ACHN (cell line): ENCODE measurements around the gene FRMD7.
"Not testable (repeated sequence)": the region's sequence is repeated elsewhere in the genome, so short reads cannot be mapped to it uniquely, and the experiment has no call there.

Experiments
- DNase-seq: peaks from one replicate; pipeline ENCODE4 v3.0.0-alpha.2; 2015
- in situ Hi-C: cut with HindIII; loops from 2 replicates; pipeline ENCODE4 v1.10.0; 2017; ENCODE audit warnings: low sequenced_read_pairs, low pct_ligation_motif_present, low pct_unique_long_range_greater_than_20kb

FRMD7 gene, protein sequence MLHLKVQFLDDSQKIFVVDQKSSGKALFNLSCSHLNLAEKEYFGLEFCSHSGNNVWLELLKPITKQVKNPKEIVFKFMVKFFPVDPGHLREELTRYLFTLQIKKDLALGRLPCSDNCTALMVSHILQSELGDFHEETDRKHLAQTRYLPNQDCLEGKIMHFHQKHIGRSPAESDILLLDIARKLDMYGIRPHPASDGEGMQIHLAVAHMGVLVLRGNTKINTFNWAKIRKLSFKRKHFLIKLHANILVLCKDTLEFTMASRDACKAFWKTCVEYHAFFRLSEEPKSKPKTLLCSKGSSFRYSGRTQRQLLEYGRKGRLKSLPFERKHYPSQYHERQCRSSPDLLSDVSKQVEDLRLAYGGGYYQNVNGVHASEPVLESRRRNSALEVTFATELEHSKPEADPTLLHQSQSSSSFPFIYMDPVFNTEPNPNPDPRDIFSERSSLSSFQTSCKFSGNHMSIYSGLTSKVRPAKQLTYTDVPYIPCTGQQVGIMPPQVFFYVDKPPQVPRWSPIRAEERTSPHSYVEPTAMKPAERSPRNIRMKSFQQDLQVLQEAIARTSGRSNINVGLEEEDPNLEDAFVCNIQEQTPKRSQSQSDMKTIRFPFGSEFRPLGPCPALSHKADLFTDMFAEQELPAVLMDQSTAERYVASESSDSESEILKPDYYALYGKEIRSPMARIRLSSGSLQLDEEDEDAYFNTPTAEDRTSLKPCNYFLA

DNA sequence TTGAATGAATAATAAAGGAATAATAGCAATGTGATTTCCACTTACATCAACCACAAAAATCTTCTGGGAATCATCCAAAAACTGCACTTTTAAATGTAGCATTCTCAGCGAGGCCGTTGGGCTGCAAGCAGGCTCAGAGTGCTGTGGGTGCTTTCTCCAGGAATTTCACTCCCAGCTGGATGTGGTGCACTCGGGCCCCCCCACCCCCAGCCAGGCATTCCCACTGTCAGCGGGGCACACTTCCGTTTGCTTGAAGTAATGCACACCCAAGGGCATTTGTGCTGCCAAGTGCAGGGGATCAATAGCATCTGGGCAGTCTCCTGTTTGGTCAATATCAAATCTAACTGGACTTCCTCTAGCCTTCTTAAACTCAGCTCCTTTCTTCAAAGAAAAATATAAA, at the start of gene FRMD7:
Gene FRMD7, minus strand, starts transcription at position 278 of the 400 bp plus-strand sequence. Its CDS starts 176 bp downstream, at position 102.
- in situ Hi-C loops, result no loop called here
- DNase-seq, result no peak

DNA sequence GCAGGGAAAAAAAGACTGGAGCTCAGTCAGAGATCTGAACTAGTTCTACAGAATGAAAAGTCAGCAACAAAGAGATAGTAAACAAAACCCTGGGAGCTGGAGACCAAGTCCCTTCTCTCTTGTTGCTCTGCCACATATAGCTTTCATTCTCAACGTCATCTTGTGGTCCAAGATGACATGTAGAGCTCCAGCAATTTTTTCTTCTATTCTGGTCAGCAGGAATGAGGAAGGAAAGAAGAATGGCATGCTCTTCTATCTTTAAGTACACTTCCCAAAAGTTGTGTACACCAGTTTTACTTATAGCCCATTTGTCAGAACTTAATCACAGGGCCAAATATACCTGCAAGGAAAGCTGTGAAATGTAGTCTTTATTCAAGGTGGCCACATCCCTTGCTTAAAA, 45.8 kb upstream of the FRMD7 start:
- DNase-seq, result no peak
- in situ Hi-C loops, result no loop called here

DNA sequence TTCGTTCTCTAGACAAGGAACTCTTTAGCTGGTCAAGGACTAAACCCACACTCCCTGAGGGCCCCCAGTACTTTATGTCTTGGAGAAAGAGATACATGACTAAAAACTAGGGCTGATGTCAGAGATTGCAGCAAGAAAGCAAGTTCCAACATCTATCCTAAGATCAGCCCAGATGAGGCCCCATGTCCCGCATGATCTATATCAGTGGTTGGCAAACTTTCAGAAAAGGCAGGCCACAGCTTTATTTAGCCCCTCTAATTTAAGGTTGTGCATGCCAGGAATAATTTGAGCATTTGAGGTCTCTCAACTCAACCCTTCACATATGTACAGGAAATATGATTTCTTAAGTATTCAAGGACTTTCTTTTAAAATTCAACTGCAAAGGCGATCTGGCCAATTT, 44.1 kb upstream of the FRMD7 start:
- in situ Hi-C loops, result no loop called here

DNA sequence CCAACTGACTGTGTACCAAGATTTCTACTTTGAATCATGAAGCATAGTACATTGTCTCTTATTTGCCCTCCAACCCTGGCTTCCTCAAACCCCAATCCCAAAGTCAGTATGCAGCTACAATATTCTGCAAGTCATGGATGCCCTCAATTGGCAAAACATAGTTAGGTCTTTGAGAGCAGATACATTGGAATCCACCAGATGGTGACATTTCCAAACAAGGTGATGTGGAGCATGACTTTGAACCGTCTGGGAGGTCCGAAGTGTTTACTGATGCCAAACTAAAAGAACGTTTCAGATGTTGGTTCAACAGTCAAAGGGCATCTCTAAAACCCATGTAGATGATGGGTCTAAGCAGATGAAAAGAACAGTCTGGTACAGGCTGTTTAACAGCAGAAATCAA, 43.7 kb upstream of the FRMD7 start:
- no peak for DNase-seq
- in situ Hi-C loops, result no loop called here

More for the DNA sequence above, 44.1 kb upstream of the FRMD7 start:
- DNase-seq, result no peak

DNA sequence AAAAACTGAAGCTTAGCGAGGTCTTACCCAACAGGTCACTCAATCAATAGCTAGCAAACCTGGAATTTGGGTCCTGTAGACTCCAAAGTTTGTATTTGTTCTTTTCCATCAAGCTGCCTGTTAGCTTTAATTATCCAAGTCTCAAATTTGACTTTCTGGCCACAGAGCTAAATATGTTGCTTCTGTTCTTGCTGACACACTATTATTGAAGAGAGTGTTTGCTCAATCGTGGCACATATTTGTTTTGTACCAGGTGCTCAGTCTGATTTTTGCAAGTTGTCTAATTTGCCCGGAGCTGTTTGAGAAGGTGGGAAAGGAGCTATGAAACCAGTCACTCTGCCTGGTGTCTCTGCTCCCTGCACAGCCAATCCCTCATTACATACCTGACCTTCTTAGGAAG, 41.7 kb upstream of the FRMD7 start:
- no peak for DNase-seq
- in situ Hi-C loops, result no loop called here

DNA sequence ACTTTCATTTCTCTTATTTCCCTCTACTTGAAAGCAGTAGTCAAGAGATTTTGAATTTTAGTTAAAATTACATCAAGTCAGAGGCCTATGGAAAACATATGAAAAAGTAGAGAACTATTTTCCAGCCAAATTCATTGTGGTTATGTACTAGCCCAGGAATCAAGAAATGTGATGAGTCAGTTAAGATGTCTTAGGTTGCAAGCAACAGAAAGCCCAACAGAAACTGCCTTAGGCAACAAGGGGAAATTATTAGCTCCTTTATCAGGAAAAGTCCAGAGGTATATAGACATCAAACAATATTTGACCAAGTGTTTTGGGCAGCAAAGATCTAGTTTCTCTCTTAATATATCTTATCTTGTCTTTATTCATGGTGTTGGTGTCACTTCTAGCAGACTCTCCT, 37.8 kb upstream of the FRMD7 start:
- DNase-seq, result no peak
- in situ Hi-C loops, result no loop called here

DNA sequence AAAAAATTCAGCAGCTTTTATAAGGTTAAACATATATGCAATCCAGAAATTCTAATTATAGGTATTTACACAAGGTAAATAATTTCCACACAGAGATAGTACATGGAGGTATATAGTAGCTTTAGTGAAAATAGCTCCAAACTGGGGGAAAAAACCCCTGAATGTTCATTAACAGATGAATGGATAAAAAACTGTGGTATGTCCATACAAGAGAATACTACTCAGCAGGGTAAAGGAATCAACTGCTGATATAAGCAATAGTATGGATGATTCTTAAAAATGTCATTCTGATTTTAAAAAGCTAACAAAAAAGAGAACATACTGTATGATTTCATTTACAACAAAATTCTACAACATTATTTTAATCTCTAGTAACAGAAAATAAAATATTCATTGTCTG, 37.2 kb upstream of the FRMD7 start:
- DNase-seq, result no peak
- in situ Hi-C loops, result no loop called here

DNA sequence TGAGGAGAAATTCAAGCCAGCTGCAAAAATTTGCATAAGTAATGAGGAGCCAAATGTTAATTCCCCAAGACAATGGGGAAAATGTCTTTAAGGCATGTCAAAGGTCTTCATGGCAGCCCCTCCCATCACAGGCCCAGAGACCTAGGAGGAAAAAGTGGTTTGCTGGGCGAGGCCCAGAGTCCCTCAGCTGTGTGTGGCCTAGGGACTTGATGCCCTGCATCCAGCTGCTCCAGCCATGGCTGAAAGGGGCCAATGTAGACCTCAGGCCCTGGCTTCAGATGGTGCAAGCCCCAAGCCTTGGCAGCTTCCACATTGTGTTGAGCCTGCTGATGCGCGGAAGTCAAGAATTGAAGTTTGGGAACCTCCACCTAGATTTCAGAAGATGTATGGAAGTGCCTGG, 35.3 kb upstream of the FRMD7 start:
- in situ Hi-C loops, result not testable (repeated sequence)

DNA sequence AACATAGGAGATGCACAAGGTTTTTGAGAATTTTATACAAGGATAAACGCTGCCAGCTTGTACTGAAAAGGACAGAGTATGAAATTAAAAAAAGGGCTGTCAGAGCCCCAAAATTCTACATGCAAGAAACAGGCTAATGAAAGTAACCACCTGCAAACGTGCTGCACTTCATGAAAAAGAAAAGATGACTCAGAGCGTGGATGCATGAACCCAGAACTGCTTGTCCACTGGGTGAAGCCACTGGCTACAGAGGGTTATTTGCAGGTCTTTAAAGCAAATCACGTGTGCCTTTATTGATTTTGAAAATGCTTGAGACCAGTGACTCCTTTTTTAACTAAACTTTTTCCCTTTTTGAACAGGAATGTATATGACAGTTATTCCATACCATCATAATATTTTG, 25.3 kb upstream of the FRMD7 start:
- in situ Hi-C loops, result no loop called here
- no peak for DNase-seq

More for the DNA sequence above, 35.3 kb upstream of the FRMD7 start:
- not testable (repeated sequence) for DNase-seq

DNA sequence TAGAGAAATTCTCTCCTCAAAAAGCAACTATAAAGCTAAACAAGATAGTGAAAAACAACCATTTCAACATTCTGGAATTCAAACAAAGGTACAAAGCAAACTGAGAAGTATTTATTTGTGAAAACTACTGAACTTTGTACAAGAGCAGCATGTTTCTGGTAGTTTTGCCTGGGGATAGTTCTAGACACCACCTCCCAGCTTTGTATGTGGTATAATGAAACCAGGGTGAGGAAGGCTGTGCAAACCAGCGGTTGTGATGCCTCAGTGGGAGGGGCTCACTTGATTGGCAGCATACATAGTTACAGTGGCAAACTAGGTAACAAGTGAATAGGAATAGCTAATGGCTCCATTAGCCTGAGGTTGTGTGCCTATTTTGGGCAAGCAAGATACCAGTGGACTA, 18.6 kb upstream of the FRMD7 start:
- no peak for DNase-seq
- in situ Hi-C loops, result no loop called here

DNA sequence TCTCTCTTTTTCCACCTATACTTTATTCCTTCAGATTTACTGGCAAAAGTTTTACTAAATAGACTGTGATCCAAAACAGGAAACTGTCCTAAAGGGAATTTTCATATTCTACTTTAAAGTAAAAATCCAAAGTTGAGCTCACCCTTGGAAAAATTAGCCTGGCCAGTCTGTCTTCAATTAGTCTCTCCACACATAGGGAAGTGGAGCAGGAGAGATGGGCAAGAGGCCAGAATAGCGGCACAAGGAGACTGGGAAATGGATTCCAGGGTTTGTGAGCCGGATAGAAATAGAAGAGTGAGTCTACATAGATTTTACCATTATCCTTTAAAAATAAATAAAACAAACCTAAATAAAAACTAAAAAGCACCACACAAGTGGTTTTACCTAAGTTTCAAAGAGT, 16.2 kb upstream of the FRMD7 start:
- no peak for DNase-seq
- in situ Hi-C loops, result no loop called here

DNA sequence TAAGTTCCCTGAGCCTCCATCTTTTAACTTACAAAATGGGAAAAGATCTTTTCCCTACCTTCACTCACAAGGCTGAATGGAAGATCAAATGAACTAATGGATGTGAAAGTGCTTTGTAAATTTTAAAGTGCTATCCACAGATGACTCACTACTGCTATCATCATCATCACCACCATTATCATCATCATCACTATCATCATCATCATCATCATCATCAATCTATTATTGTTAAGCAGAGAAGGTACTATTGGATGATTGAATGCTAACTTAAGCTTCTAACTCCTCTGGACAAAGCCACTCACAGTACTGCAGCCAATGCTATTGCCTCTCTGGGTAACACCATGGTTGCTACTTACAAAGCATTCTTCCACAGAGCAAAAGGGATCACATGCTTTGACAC, 1.9 kb downstream of the FRMD7 start:
- in situ Hi-C loops, result no loop called here
- no peak for DNase-seq

DNA sequence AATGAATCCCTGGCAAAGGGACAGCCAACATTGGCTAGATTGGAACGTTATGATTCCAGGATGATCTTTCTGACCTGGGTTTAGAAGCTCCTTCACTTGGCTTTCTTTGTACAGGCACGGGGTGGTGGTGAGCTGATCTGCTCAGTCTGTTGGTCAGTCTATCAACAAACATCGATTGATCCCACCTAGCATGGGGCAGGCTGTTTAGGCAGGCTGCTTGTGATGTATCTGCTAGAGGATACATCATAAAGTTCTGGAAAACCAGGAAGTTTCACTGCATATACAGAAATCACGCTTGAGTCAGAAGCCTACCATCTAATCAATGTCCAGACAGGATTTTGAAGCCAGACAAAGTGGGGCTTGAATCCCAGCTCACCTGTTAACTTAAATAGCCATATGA, 6.9 kb downstream of the FRMD7 start:
- no peak for DNase-seq
- in situ Hi-C loops, result no loop called here

DNA sequence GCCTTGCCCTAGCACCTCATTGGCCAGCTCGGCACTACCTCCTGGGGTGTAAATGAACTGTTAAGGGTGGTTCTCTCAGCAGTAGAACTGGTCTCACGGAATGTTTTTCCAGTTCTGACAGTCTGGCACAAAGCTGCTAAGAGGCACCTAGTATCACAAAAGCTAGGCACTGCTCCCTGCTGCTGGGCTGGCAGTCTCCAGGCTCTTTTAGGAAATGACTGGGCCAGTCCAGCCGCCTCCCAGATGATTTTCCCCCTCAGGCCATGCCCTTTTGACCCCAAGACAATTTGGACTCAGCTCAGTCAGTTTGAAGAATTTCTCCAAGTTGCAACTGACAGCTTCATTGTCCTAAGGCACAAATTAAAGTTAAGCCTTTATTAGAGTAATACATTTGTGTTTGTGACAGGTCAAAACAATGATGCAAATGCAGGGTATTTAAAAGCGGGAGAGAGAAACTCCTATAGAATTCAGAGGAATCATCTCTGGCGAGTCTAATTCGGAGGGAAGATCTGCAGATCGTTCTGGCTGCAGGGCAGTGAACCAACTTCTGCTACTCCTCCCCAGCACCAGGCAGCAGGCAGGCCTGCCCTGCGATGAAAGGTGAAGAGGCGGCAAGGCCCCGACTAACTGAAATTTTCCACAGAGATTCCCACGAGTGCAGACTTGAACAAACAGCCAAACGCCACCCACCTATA, 7.9 kb downstream of the FRMD7 start:
- DNase-seq, result no peak
- in situ Hi-C loops, result no loop called here

DNA sequence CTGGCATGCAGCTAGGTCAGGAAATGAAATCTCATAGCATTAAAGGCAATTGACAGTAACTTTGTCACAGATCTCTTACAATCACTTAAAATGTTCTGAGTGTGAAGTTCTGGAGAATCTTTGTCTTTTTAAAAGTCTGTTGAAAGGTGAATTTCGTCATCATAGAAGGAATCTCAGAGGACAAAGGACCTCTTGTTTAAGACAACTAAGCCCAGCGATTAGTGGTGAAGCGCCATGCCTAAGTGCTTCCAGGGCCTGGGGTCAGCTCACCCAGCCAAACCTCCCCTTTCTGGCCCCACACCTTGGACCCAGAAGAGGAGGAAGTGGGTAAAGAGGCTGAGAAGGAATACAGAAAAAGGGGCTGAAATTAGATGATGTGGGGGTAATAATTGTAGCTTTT, 8.5 kb downstream of the FRMD7 start:
- no peak for DNase-seq

DNA sequence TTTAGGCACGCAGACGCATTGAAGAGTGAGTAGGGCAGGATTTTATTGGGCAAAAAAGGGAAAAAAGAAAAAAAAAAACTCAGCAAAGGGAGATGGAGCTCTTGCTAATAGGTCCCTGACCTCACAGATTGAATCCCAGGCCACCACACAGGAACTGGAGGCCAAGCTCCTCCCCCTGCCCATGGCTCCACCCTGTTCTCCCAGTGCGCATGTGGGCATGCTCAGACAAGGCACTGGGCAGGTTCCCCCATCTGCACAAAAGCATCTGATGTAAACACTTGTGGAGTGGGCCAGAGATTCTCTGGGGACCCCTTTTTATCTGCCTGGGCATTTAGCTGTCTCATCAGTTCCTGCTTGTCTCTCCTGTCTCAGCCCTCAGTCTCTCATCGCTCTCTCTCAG, 9.5 kb downstream of the FRMD7 start:
- in situ Hi-C loops, result no loop called here
- DNase-seq, result no peak

More for the DNA sequence above, 8.5 kb downstream of the FRMD7 start:
- in situ Hi-C loops, result no loop called here

DNA sequence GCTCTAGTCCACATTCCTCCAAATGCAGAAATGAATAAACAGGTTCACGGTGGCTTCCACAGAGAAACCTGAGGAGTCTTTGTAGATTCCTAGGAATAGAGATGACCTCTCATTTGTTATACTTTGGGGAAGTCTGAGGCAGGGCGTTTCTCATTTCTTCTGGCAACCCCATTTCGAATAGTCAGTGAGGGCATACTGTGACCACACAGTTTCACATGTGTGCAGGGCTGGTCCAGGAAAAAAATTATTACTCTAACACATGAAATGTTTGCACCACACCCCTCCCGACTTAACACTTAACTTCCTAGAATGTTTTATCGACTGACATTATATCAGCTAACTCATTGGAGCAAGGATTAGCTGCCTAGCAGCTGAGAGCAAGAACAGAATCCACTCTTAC, 12.0 kb downstream of the FRMD7 start:
- in situ Hi-C loops, result no loop called here
- no peak for DNase-seq

DNA sequence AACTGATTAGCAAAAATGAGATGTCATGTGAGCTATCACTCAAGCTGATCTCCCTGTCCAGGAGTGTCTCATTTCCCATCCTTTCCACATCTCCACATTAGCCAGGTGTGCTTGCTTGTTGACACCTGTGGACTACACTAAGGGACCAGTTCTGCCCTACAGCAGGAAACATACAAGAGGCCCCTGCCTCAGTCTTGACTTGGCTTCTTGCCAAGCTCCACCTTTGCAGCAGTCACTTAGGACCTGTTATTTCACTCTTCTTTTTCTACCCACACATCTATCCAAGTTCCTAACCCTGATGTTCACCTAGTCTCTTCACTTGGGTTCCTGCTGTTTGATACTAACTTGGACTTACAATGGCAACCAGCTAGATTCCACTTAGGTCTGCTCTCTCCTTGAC, 13.2 kb downstream of the FRMD7 start:
- in situ Hi-C loops, result no loop called here
- DNase-seq, result no peak

DNA sequence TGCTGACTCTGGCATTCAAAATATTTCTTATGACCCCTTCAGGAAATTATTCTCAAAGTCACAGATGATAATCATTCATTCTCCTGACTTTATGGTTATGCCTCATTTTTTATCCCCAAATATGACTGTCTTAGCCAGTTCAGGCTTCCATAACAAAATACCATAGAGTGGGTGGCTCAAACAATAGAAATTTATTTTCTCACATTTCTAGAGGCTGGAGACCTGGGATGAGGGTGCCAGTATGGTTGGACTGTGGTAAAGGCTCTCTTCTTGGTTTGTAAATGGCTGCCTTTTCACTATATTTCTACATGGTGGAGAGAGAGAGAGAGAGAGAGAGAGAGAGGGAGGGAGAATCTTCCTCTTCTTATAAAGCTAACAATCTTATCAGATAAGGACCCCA, 20.5 kb downstream of the FRMD7 start:
- in situ Hi-C loops, result no loop called here
- DNase-seq, result no peak
